NCI-H187 treated with DMSO at 0.1 percent for 48 hours (cell line): ENCODE results near the gene PLCB4.

ENCODE experiments used
- DNase-seq: peaks from one replicate; lab custom pipeline; 2025; lab: John Stamatoyannopoulos, UW

PLCB4 gene

GRCh38 chr20:9103955-9104354 lies 35.1 kb downstream of the PLCB4 start:
- no peak for DNase-seq

GRCh38 chr20:9108260-9108659 lies 39.4 kb downstream of the PLCB4 start:
- no peak for DNase-seq

- DNase-seq: no peak
These were observed 40.7 kb downstream of the PLCB4 start for GRCh38 chr20:9109566-9109965.

GRCh38 chr20:9110365-9110764 lies 41.5 kb downstream of the PLCB4 start:
- DNase-seq: no peak

GRCh38 chr20:9110916-9111432 lies 42.1 kb downstream of the PLCB4 start:
- no peak for DNase-seq

- no peak for DNase-seq
These were observed 43.9 kb downstream of the PLCB4 start for GRCh38 chr20:9112541-9113515.

GRCh38 chr20:9114709-9115108 lies 45.8 kb downstream of the PLCB4 start:
- DNase-seq: no peak

GRCh38 chr20:9117548-9117947 lies 48.7 kb downstream of the PLCB4 start:
- DNase-seq: no peak

GRCh38 chr20:9119776-9120175 lies 50.9 kb downstream of the PLCB4 start:
- no peak for DNase-seq

GRCh38 chr20:9121211-9121610 lies 52.3 kb downstream of the PLCB4 start:
- no peak for DNase-seq

GRCh38 chr20:9122571-9122970 lies 53.7 kb downstream of the PLCB4 start:
- peak; percentile 56 for DNase-seq

- DNase-seq: no peak
These were observed 57.6 kb downstream of the PLCB4 start for GRCh38 chr20:9126527-9126926.

- DNase-seq: no peak
These were observed 59.7 kb downstream of the PLCB4 start for GRCh38 chr20:9128568-9128967.

GRCh38 chr20:9129756-9130155 lies 60.9 kb downstream of the PLCB4 start:
- DNase-seq: no peak

- no peak for DNase-seq
These were observed 61.6 kb downstream of the PLCB4 start for GRCh38 chr20:9130521-9130920.

- DNase-seq: no peak
These were observed 63.0 kb downstream of the PLCB4 start for GRCh38 chr20:9131841-9132240.

- DNase-seq: no peak
These were observed 65.5 kb downstream of the PLCB4 start for GRCh38 chr20:9134346-9134745.

- DNase-seq: no peak
These were observed 67.2 kb downstream of the PLCB4 start for GRCh38 chr20:9136114-9136513.

- no peak for DNase-seq
These were observed 68.1 kb downstream of the PLCB4 start for GRCh38 chr20:9137001-9137400.

GRCh38 chr20:9139106-9139833 lies 70.4 kb downstream of the PLCB4 start:
- no peak for DNase-seq

- no peak for DNase-seq
These were observed 71.4 kb downstream of the PLCB4 start for GRCh38 chr20:9140162-9140760.

GRCh38 chr20:9141070-9141469 lies 72.2 kb downstream of the PLCB4 start:
- DNase-seq: no peak

- no peak for DNase-seq
These were observed 73.0 kb downstream of the PLCB4 start for GRCh38 chr20:9141921-9142320.
